Measurements from ENCODE around the gene KSR1.
"Not testable (repeated sequence)": the region's sequence is repeated elsewhere in the genome, so short reads cannot be mapped to it uniquely, and the experiment has no call there.

The KSR1 gene

GRCh38 chr17:27496437-27496943 is 40.2 kb downstream of the KSR1 start:
- DNase-seq, result no peak

- no peak for DNase-seq
Observed at GRCh38 chr17:27496971-27497370, 40.7 kb downstream of the KSR1 start.

GRCh38 chr17:27497696-27498095 is 41.4 kb downstream of the KSR1 start:
- DNase-seq, result no peak

GRCh38 chr17:27498615-27499309 is 42.5 kb downstream of the KSR1 start:
- DNase-seq, result no peak

GRCh38 chr17:27499451-27500265 is 43.4 kb downstream of the KSR1 start:
- DNase-seq, result peak; percentile 32 to 65

GRCh38 chr17:27501338-27501737 is 45.1 kb downstream of the KSR1 start:
- DNase-seq, result not testable (repeated sequence)

GRCh38 chr17:27502526-27503324 is 46.5 kb downstream of the KSR1 start:
- no peak for DNase-seq

- no peak for DNase-seq
Observed at GRCh38 chr17:27503611-27504010, 47.4 kb downstream of the KSR1 start.

GRCh38 chr17:27504188-27504995 is 48.1 kb downstream of the KSR1 start:
- DNase-seq, result no peak

- DNase-seq, result no peak
Observed at GRCh38 chr17:27506348-27507218, 50.3 kb downstream of the KSR1 start.

GRCh38 chr17:27511168-27511883 is 55.1 kb downstream of the KSR1 start:
- peak in 1 of 2 donors; percentile 25 for DNase-seq

- DNase-seq, result no peak
Observed at GRCh38 chr17:27512031-27512430, 55.8 kb downstream of the KSR1 start.

GRCh38 chr17:27512511-27513346 is 56.5 kb downstream of the KSR1 start:
- no peak for DNase-seq

- peak; percentile 66 to 92 for DNase-seq
Observed at GRCh38 chr17:27513849-27514248, 57.6 kb downstream of the KSR1 start.

GRCh38 chr17:27514595-27515413 is 58.6 kb downstream of the KSR1 start:
- no peak for DNase-seq

GRCh38 chr17:27518048-27518447 is 61.8 kb downstream of the KSR1 start:
- DNase-seq, result no peak

GRCh38 chr17:27518545-27519521 is 62.6 kb downstream of the KSR1 start:
- DNase-seq, result no peak

All from hippocampal formation (tissue), 2 donors.